H9 (cell line): ENCODE results near the gene MIA3. TPM values are rescaled to one million over a fixed set of nuclear protein-coding genes. Genes with fewer than 3 reads are reported as not detected.

Source experiments
- DNase-seq: peaks from one replicate; pipeline ENCODE4 v3.0.0-alpha.2; 2017
- H2AFZ ChIP-seq: one replicate; pipeline ENCODE4 v1.6.1; 2013; ENCODE audit warnings: mild to moderate bottlenecking, low read length, control low read depth, moderate library complexity
- H2AK5ac ChIP-seq: 2 replicates; pipeline ENCODE4 v1.6.1; 2013; ENCODE audit warnings: low read length, control low read depth, mixed read lengths; ENCODE audit not compliant: insufficient read length
- H2BK120ac ChIP-seq: one replicate; pipeline ENCODE4 v1.6.1; 2013; ENCODE audit warnings: low read depth, mild to moderate bottlenecking, low read length, control low read depth, inconsistent platforms; ENCODE audit not compliant: poor library complexity, severe bottlenecking
- H2BK12ac ChIP-seq: 2 replicates; pipeline ENCODE4 v1.6.1; 2013; ENCODE audit warnings: low read length, control low read depth, mixed read lengths, low read depth; ENCODE audit not compliant: insufficient read length
- H2BK15ac ChIP-seq: 2 replicates; pipeline ENCODE4 v1.6.1; 2013; ENCODE audit warnings: low read depth, low read length, control low read depth
- H2BK20ac ChIP-seq: one replicate; pipeline ENCODE4 v1.6.1; 2013; ENCODE audit warnings: low read depth, mild to moderate bottlenecking, low read length, control low read depth, inconsistent platforms; ENCODE audit not compliant: poor library complexity, severe bottlenecking
- H2BK5ac ChIP-seq: 2 replicates; pipeline ENCODE4 v1.6.1; 2013; ENCODE audit warnings: low read length, control low read depth, mixed read lengths; ENCODE audit not compliant: insufficient read length
- H3K14ac ChIP-seq: 2 replicates; pipeline ENCODE4 v1.6.1; 2013; ENCODE audit warnings: low read length, control low read depth; ENCODE audit not compliant: insufficient read depth
- H3K18ac ChIP-seq: 2 replicates; pipeline ENCODE4 v1.6.1; 2013; ENCODE audit warnings: low read depth, mild to moderate bottlenecking, mixed read lengths, low read length, control low read depth; ENCODE audit not compliant: insufficient read length
- H3K23ac ChIP-seq: 2 replicates; pipeline ENCODE4 v1.6.1; 2013; ENCODE audit warnings: low read length, control low read depth, mixed read lengths, low read depth; ENCODE audit not compliant: insufficient read length
- H3K23me2 ChIP-seq: 2 replicates; pipeline ENCODE4 v1.6.1; 2013; ENCODE audit warnings: low read depth, mild to moderate bottlenecking, mixed read lengths, low read length, control low read depth; ENCODE audit not compliant: insufficient read length, poor library complexity, severe bottlenecking
- H3K27ac ChIP-seq: 2 replicates; pipeline ENCODE4 v1.5.1; 2013; ENCODE audit warnings: low read length, control low read depth, mixed read lengths, low read depth; ENCODE audit not compliant: insufficient read length
- H3K27me3 ChIP-seq: 2 replicates; pipeline ENCODE4 v1.6.1; 2013; ENCODE audit warnings: low read length, control low read depth, inconsistent platforms; ENCODE audit not compliant: insufficient read depth
- H3K4ac ChIP-seq: 2 replicates; pipeline ENCODE4 v1.6.1; 2013; ENCODE audit warnings: low read depth, mild to moderate bottlenecking, control low read depth, inconsistent platforms, low read length, moderate library complexity
- H3K4me1 ChIP-seq: 2 replicates; pipeline ENCODE4 v1.6.1; 2013; ENCODE audit warnings: low read length, control low read depth, inconsistent platforms; ENCODE audit not compliant: insufficient read depth
- H3K4me2 ChIP-seq: 2 replicates; pipeline ENCODE4 v1.6.1; 2013; ENCODE audit warnings: low read length, control low read depth, mixed read lengths; ENCODE audit not compliant: insufficient read length, insufficient read depth
- H3K56ac ChIP-seq: 2 replicates; pipeline ENCODE4 v1.6.1; 2013; ENCODE audit warnings: low read depth, mild to moderate bottlenecking, mixed read lengths, low read length, control low read depth; ENCODE audit not compliant: insufficient read length
- H3K79me1 ChIP-seq: 2 replicates; pipeline ENCODE4 v1.6.1; 2013; ENCODE audit warnings: low read depth, mild to moderate bottlenecking, moderate library complexity, low read length, control low read depth, inconsistent platforms; ENCODE audit not compliant: insufficient read depth, poor library complexity, severe bottlenecking
- H3K79me2 ChIP-seq: 2 replicates; pipeline ENCODE4 v1.6.1; 2013; ENCODE audit warnings: low read length, control low read depth, inconsistent platforms; ENCODE audit not compliant: insufficient read depth
- H3K9ac ChIP-seq: 2 replicates; pipeline ENCODE4 v1.6.1; 2013; ENCODE audit warnings: low read length, control low read depth, mixed read lengths; ENCODE audit not compliant: insufficient read length; ENCODE audit errors: extremely low read depth
- H3K9me3 ChIP-seq: one replicate; pipeline ENCODE4 v1.6.1; 2013; ENCODE audit warnings: low read depth, low read length, inconsistent platforms; ENCODE audit not compliant: control insufficient read depth
- H3T11ph ChIP-seq: one replicate; pipeline ENCODE4 v1.6.1; 2013; ENCODE audit warnings: mild to moderate bottlenecking, low read length, control low read depth, inconsistent platforms
- H4K20me1 ChIP-seq: one replicate; pipeline ENCODE4 v1.6.1; 2013; ENCODE audit not compliant: control insufficient read depth, insufficient read length, insufficient read depth
- H4K5ac ChIP-seq: 2 replicates; pipeline ENCODE4 v1.6.1; 2013; ENCODE audit warnings: low read depth, mild to moderate bottlenecking, mixed read lengths, low read length, control low read depth; ENCODE audit not compliant: insufficient read length
- H4K8ac ChIP-seq: replicated peaks from 2 replicates; pipeline ENCODE4 v1.6.1; 2013; ENCODE audit warnings: low read length, control low read depth, mixed read lengths, low read depth; ENCODE audit not compliant: insufficient read length
- H4K91ac ChIP-seq: 2 replicates; pipeline ENCODE4 v1.6.1; 2013; ENCODE audit warnings: low read depth, mild to moderate bottlenecking, moderate library complexity, mixed read lengths, low read length, control low read depth; ENCODE audit not compliant: insufficient read length
- H3K27ac Mint-ChIP-seq, 3 experiments: 2 replicates in 2 of 3; 3 replicates in 1 of 3; pipeline ENCODE4 v1.8.0; 2020 to 2021; ENCODE audit warnings: mixed read lengths in 3 of 3, mild to moderate bottlenecking in 1 of 3, moderate library complexity in 1 of 3
- H3K27me3 Mint-ChIP-seq: 2 replicates; pipeline ENCODE4 v1.8.0; 2021; ENCODE audit warnings: low read depth, mild to moderate bottlenecking, moderate library complexity, mixed read lengths
- H3K36me3 Mint-ChIP-seq, 3 experiments: 2 replicates in 2 of 3; 3 replicates in 1 of 3; pipeline ENCODE4 v1.8.0; 2020 to 2021; ENCODE audit warnings: low read depth in 3 of 3, mixed read lengths in 3 of 3; ENCODE audit not compliant: insufficient read depth in 1 of 3
- H3K4me1 Mint-ChIP-seq, 2 experiments: 2 replicates each; pipeline ENCODE4 v1.8.0; 2020; ENCODE audit warnings: mixed read lengths in 2 of 2
- H3K4me3 Mint-ChIP-seq, 2 experiments: 2 replicates in 1 of 2; 3 replicates in 1 of 2; pipeline ENCODE4 v1.8.0; 2020 to 2021; ENCODE audit warnings: mild to moderate bottlenecking in 2 of 2, mixed read lengths in 2 of 2, moderate library complexity in 1 of 2
- H3K9me3 Mint-ChIP-seq, 2 experiments: 2 replicates in 1 of 2; 3 replicates in 1 of 2; pipeline ENCODE4 v1.8.0; 2020; ENCODE audit warnings: mild to moderate bottlenecking in 2 of 2, mixed read lengths in 2 of 2, moderate library complexity in 1 of 2
- CTCF ChIP-seq: fragments of 200-600 bp; sonication (generic); conservative IDR thresholded peaks from 3 replicates; pipeline ENCODE4 v1.8.0; 2021; ENCODE audit warnings: antibody characterized with exemption, mild to moderate bottlenecking
- WGBS: extraction: QIAGEN DNeasy Blood & Tissue Kit; methylation state at CpG from one replicate; pipeline ENCODE4 v1.1.7; 2013; ENCODE audit warnings: missing lambda C conversion rate, low lambda C conversion rate, mixed read lengths; ENCODE audit not compliant: insufficient read length; ENCODE audit errors: extremely low coverage; 5-methylcytosine and 5-hydroxymethylcytosine counted together
- long read RNA-seq: library from polyadenylated mRNA; unstranded; transcript quantifications from one replicate; pipeline ENCODE4 v2.0.0, GENCODE V29; 2020
- total RNA-seq: library from RNA; stranded (reverse); gene quantifications from 2 replicates; pipeline ENCODE4 v1.2.1, GENCODE V29; 2021

The MIA3 gene
- 55.2 and 55.5 TPM in 2 replicates for total RNA-seq
- long read RNA-seq, full-length matches to known transcripts = 14 of 101 reads
- long read RNA-seq, partial matches to known transcripts = 71 of 101 reads
- long read RNA-seq, other reads (novel, unspliced or antisense) = 16 of 101 reads

- TF ChIP-seq CTCF = no peak
- no peak within 1 kb of the TSS for H4K8ac ChIP-seq
- H4K5ac ChIP-seq = no peak within 1 kb of the TSS
- H3K36me3 Mint-ChIP-seq = peaks cover 15 to 25% (median 23%) of the 10 kb centered on the region in 3 experiments; a peak in 6 of 7 replicates
- no peak within 1 kb of the TSS for H4K91ac ChIP-seq
- H3K9ac ChIP-seq = peak within 1 kb of the TSS; percentile 66
- no peak within 1 kb of the TSS for H2BK120ac ChIP-seq
- no CpG with 5 or more reads among the region's 81 CpGs for WGBS
- no peaks in the 10 kb centered on the region for H3K4me1 ChIP-seq
- no peaks in the 10 kb centered on the region for H4K20me1 ChIP-seq
- H3K27ac Mint-ChIP-seq = peak within 1 kb of the TSS; percentile 83 to 86 (median 84)
- peaks cover 10% of the 10 kb centered on the region for H3K23me2 ChIP-seq
- H3K4me1 Mint-ChIP-seq = peaks cover 13 to 14% of the 10 kb centered on the region in 2 experiments; a peak in 3 of 4 replicates
- H3K56ac ChIP-seq = no peak within 1 kb of the TSS
- H3K79me1 ChIP-seq = no peaks in the 10 kb centered on the region
- H2AK5ac ChIP-seq = no peak within 1 kb of the TSS
- peaks cover 3% of the 10 kb centered on the region; the same call in 1 of the 2 replicates for H3K79me2 ChIP-seq
- H2AFZ ChIP-seq = no peak within 1 kb of the TSS
- peak within 1 kb of the TSS; percentile 88 to 93 for H3K4me3 Mint-ChIP-seq
- no peaks in the 10 kb centered on the region for H3K9me3 Mint-ChIP-seq
- H2BK20ac ChIP-seq = no peak within 1 kb of the TSS
- no peak within 1 kb of the TSS for H2BK15ac ChIP-seq
- H3K4ac ChIP-seq = no peak within 1 kb of the TSS
- peak within 1 kb of the TSS; percentile 92 for H3K14ac ChIP-seq
- H3K27me3 ChIP-seq = no peaks in the 10 kb centered on the region
- H3T11ph ChIP-seq = no peak within 1 kb of the TSS
- H3K27me3 Mint-ChIP-seq = peaks cover 25% of the 10 kb centered on the region
- no peak within 1 kb of the TSS for H3K23ac ChIP-seq
- peak within 1 kb of the TSS; percentile 95 for H3K4me2 ChIP-seq
- peak; percentile 29 for DNase-seq
- no peak within 1 kb of the TSS for H2BK5ac ChIP-seq
- H3K18ac ChIP-seq = peak within 1 kb of the TSS; percentile 69
- H2BK12ac ChIP-seq = no peak within 1 kb of the TSS
- H3K9me3 ChIP-seq = no peaks in the 10 kb centered on the region
- H3K27ac ChIP-seq = no peak within 1 kb of the TSS
Observed at GRCh38 chr1:222618001-222618879, at the start of gene MIA3. TSS of gene MIA3 (plus strand) at chr1:222618097. CDS start at chr1:222618111, 14 bp downstream.
